Measurements from ENCODE around the gene DNLZ.

DNLZ gene

GRCh38 chr9:136400038-136400834, 36.7 kb upstream of the DNLZ start, which contains the start of gene SNAPC4:
TSS of gene SNAPC4 (minus strand) at chr9:136400170. CDS start at chr9:136398428, 1,742 bp downstream.
- peak; percentile 40 for DNase-seq (ENCODE audit: low read depth)
- peak; percentile 90 for TF ChIP-seq CTCF (IDR thresholded peaks at IDR 0.05; ENCODE audit: control insufficient read depth, extremely low read depth, insufficient read depth)
- H3K4me3 ChIP-seq (ENCODE audit: low read depth, low read length), result peak within 1 kb of the TSS; percentile 90

GRCh38 chr9:136399176-136400037, 35.9 kb upstream of the DNLZ start:
- DNase-seq (ENCODE audit: low read depth), result no peak
- TF ChIP-seq CTCF (IDR thresholded peaks at IDR 0.05; ENCODE audit: control insufficient read depth, extremely low read depth, insufficient read depth), result no peak
- H3K4me3 ChIP-seq (ENCODE audit: low read depth, low read length), result peak overlapping the region; percentile 90

- H3K4me3 ChIP-seq (ENCODE audit: low read depth, low read length), result peak overlapping the region; percentile 90
- DNase-seq (ENCODE audit: low read depth), result no peak
- no peak for TF ChIP-seq CTCF (IDR thresholded peaks at IDR 0.05; ENCODE audit: control insufficient read depth, extremely low read depth, insufficient read depth)
These were observed 34.7 kb upstream of the DNLZ start for GRCh38 chr9:136398286-136398685.

- no peak overlapping the region for H3K4me3 ChIP-seq (ENCODE audit: low read depth, low read length)
- no peak for DNase-seq (ENCODE audit: low read depth)
- TF ChIP-seq CTCF (IDR thresholded peaks at IDR 0.05; ENCODE audit: control insufficient read depth, extremely low read depth, insufficient read depth), result no peak
These were observed 34.1 kb upstream of the DNLZ start for GRCh38 chr9:136397643-136398042.

GRCh38 chr9:136396219-136396515, 32.6 kb upstream of the DNLZ start:
- no peak for TF ChIP-seq CTCF (IDR thresholded peaks at IDR 0.05; ENCODE audit: control insufficient read depth, extremely low read depth, insufficient read depth)
- peak overlapping the region; percentile 40 for H3K4me3 ChIP-seq (ENCODE audit: low read depth, low read length)
- peak; percentile 76 for DNase-seq (ENCODE audit: low read depth)

- no peak for DNase-seq (ENCODE audit: low read depth)
- TF ChIP-seq CTCF (IDR thresholded peaks at IDR 0.05; ENCODE audit: control insufficient read depth, extremely low read depth, insufficient read depth), result no peak
- peak overlapping the region; percentile 40 for H3K4me3 ChIP-seq (ENCODE audit: low read depth, low read length)
These were observed 32.0 kb upstream of the DNLZ start for GRCh38 chr9:136395345-136396218.
